Heart left ventricle (tissue), 13 donors: ENCODE measurements around the gene ANKEF1.

Experiments
- POLR2A ChIP-seq, 2 donors: fragments of 450-650 bp; IDR thresholded peaks; one replicate each; pipeline ENCODE4 v1.6.1; 2017; ENCODE audit warnings: antibody characterized with exemption in 2 of 2, mild to moderate bottlenecking in 2 of 2, moderate library complexity in 2 of 2
- TF ChIP-seq, protein P1 (sequence below), 12 donors: fragments of 200-600 bp; sonication (generic) in 4 of 12; IDR thresholded peaks; one replicate each; pipeline versions ENCODE4 v1.5.0 to v1.8.0; 2018 to 2022; ENCODE audit warnings: antibody characterized with exemption in 12 of 12, mild to moderate bottlenecking in 5 of 12
- donor health status: ischemic (EF 13 %, LVEDD 7.1; RV severe dilation, severe dysfunction).
- donor health status: DM: no; HTN: yes; CAD: no.
- donor health status: DM: no; HTN: no; CAD: no.
- donor health status: ischemic (EF 25% LVEDD 6.9; RV normal size, moderate dysfunction).
- donor health status: ischemic (EF 25% LVEDD 5.7; RV mildly dilated, moderate dysfunction).
- donor health status: ischemic (EF 35%, LVEDD 5.7; RV mildly dilated, moderate dysfunction).
- donor health status: nonischemic (EF 11% LVEDD 7.7; RV severe dilation, severe dysfunction).
- donor health status: DM: yes; HTN: yes; CAD: no.
- donor health status: PGD.
- donor health status: ischemic (EF 29% LVEDD 5.4; RV normal size, mild dysfunction).
- donor health status: nonischemic (EF 23%, LVEDD 6.1; RV moderate dilation, normal function).

DNA sequence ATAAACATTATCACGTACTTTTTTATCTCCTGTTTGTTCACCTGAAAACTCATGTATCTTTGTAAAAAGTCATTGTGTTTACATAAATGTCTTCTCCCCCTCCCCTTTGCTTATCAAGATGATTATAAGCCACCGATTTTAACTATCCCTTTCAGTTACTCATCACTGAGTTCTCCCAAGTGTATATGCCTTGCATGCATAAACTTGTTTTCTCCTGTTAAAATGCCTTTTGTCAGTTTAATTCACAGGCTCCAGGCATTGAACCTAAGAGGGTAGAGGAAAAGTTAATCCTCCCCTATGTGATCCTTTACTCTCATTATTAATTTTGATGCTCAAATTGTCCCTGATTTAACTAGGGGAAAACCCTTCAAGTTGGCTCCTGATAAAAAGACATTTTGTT lies 24.2 kb downstream of the ANKEF1 start:
- TF ChIP-seq, protein P1, sequence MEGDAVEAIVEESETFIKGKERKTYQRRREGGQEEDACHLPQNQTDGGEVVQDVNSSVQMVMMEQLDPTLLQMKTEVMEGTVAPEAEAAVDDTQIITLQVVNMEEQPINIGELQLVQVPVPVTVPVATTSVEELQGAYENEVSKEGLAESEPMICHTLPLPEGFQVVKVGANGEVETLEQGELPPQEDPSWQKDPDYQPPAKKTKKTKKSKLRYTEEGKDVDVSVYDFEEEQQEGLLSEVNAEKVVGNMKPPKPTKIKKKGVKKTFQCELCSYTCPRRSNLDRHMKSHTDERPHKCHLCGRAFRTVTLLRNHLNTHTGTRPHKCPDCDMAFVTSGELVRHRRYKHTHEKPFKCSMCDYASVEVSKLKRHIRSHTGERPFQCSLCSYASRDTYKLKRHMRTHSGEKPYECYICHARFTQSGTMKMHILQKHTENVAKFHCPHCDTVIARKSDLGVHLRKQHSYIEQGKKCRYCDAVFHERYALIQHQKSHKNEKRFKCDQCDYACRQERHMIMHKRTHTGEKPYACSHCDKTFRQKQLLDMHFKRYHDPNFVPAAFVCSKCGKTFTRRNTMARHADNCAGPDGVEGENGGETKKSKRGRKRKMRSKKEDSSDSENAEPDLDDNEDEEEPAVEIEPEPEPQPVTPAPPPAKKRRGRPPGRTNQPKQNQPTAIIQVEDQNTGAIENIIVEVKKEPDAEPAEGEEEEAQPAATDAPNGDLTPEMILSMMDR (IDR thresholded peaks at IDR 0.05): no peak
- no peak for TF ChIP-seq POLR2A (IDR thresholded peaks at IDR 0.05)
